HepG2 (cell line): ENCODE measurements around the gene APC2. TPM values are rescaled to one million over a fixed set of nuclear protein-coding genes. Genes with fewer than 3 reads are reported as not detected.

ENCODE experiments used
- CREB1 ChIP-seq, 2 experiments: fragments of 450-650 bp in 1 of 2; IDR thresholded peaks; 2 replicates each; pipeline ENCODE4 v1.6.1; 2016 to 2017; ENCODE audit warnings: control low read depth in 1 of 2, mild to moderate bottlenecking in 1 of 2, missing compliant biosample characterization in 1 of 2, missing genetic modification characterization in 1 of 2
- CREB3 ChIP-seq: sonication (generic); formaldehyde crosslinking; IDR thresholded peaks from 2 replicates; pipeline ENCODE4 v1.5.0; 2020; ENCODE audit warnings: missing genetic modification reagents
- GLI4 ChIP-seq: sonication (generic); formaldehyde crosslinking; IDR thresholded peaks from 2 replicates; pipeline ENCODE4 v1.5.1; 2020; ENCODE audit warnings: missing genetic modification reagents, mild to moderate bottlenecking, moderate library complexity, borderline replicate concordance
- IRF2 ChIP-seq: IDR thresholded peaks from 2 replicates; pipeline ENCODE4 v1.6.1; 2018; ENCODE audit warnings: missing genetic modification reagents, missing compliant biosample characterization
- MED13 ChIP-seq: sonication (generic); formaldehyde crosslinking; IDR thresholded peaks from 2 replicates; pipeline ENCODE4 v1.5.0; 2020; ENCODE audit warnings: missing genetic modification reagents
- NFATC3 ChIP-seq: sonication (generic); formaldehyde crosslinking; IDR thresholded peaks from 2 replicates; pipeline ENCODE4 v1.5.1; 2020; ENCODE audit warnings: mild to moderate bottlenecking, missing genetic modification reagents
- NFE2L2 ChIP-seq: fragments of 150-350 bp; IDR thresholded peaks from 2 replicates; pipeline ENCODE4 v1.6.1; 2014; ENCODE audit warnings: low read length
- RFX3 ChIP-seq: IDR thresholded peaks from 2 replicates; pipeline ENCODE4 v1.6.1; 2016; ENCODE audit warnings: missing biosample characterization, missing genetic modification reagents
- SAFB2 ChIP-seq: sonication (generic); formaldehyde crosslinking; IDR thresholded peaks from 2 replicates; pipeline ENCODE4 v1.5.1; 2020; ENCODE audit warnings: missing genetic modification reagents, low read depth, mild to moderate bottlenecking, borderline replicate concordance
- TCF12 ChIP-seq, 2 experiments: fragments of 450-650 bp in 1 of 2; sonication (generic) in 1 of 2; formaldehyde crosslinking in 1 of 2; IDR thresholded peaks; 2 replicates each; pipeline versions ENCODE4 v1.6.1 to v1.8.0; 2017 to 2022; ENCODE audit warnings: antibody characterized with exemption in 1 of 2, mild to moderate bottlenecking in 1 of 2, missing genetic modification reagents in 1 of 2, moderate library complexity in 1 of 2
- ZFP82 ChIP-seq: sonication (generic); formaldehyde crosslinking; IDR thresholded peaks from 2 replicates; pipeline ENCODE4 v1.5.1; 2020; ENCODE audit warnings: mild to moderate bottlenecking, missing genetic modification reagents, borderline replicate concordance
- ZNF142 ChIP-seq: sonication (generic); formaldehyde crosslinking; IDR thresholded peaks from 2 replicates; pipeline ENCODE4 v1.4.0; 2020; ENCODE audit warnings: missing genetic modification reagents
- ZNF30 ChIP-seq: sonication (generic); formaldehyde crosslinking; IDR thresholded peaks from 2 replicates; pipeline ENCODE4 v1.5.0; 2020; ENCODE audit warnings: mild to moderate bottlenecking, missing genetic modification reagents
- ZNF512B ChIP-seq: sonication (generic); formaldehyde crosslinking; IDR thresholded peaks from 2 replicates; pipeline ENCODE4 v1.5.1; 2020; ENCODE audit warnings: missing genetic modification reagents, mild to moderate bottlenecking, borderline replicate concordance
- polyA plus RNA-seq, 8 experiments: library from polyadenylated mRNA; depleted of rRNA in 3 of 8; stranded (reverse) in 7 of 8; unstranded in 1 of 8; fragments of >200 nt; fragmentation: Illumina TruSeq in 4 of 8; extraction: Trizol in 4 of 8; gene quantifications; 2 replicates each; pipeline versions ENCODE4 v1.2.1 to v1.2.3, GENCODE V29; 2011 to 2016; ENCODE audit warnings: low read depth in 4 of 8, missing spikeins in 1 of 8, mixed read lengths in 1 of 8; ENCODE audit not compliant: insufficient read depth in 1 of 8
- total RNA-seq, 5 experiments: library from RNA; depleted of rRNA; stranded (reverse); fragments of >200 nt; fragmentation: Illumina TruSeq; extraction: Trizol; gene quantifications; 2 replicates each; pipeline ENCODE4 v1.2.3, GENCODE V29; 2016; ENCODE audit warnings: low read depth in 1 of 5
- TF ChIP-seq, protein P1 (sequence below): sonication (generic); formaldehyde crosslinking; IDR thresholded peaks from 2 replicates; pipeline ENCODE4 v1.9.0; 2021; ENCODE audit warnings: missing genetic modification reagents, borderline replicate concordance
- TF ChIP-seq, protein P2 (sequence below), 2 experiments: fragments of 450-650 bp in 1 of 2; sonication (generic) in 1 of 2; formaldehyde crosslinking; IDR thresholded peaks; 2 replicates each; pipeline versions ENCODE4 v1.5.0 to v1.8.0; 2020 to 2022; ENCODE audit warnings: mild to moderate bottlenecking in 1 of 2, missing genetic modification reagents in 1 of 2

APC2 gene
- total and polyA plus RNA-seq, 2 of the 13 experiments (the other 11 are each of a cell fraction or from before 2014, with no cell fraction given): 0.08 to 0.22 TPM

DNA sequence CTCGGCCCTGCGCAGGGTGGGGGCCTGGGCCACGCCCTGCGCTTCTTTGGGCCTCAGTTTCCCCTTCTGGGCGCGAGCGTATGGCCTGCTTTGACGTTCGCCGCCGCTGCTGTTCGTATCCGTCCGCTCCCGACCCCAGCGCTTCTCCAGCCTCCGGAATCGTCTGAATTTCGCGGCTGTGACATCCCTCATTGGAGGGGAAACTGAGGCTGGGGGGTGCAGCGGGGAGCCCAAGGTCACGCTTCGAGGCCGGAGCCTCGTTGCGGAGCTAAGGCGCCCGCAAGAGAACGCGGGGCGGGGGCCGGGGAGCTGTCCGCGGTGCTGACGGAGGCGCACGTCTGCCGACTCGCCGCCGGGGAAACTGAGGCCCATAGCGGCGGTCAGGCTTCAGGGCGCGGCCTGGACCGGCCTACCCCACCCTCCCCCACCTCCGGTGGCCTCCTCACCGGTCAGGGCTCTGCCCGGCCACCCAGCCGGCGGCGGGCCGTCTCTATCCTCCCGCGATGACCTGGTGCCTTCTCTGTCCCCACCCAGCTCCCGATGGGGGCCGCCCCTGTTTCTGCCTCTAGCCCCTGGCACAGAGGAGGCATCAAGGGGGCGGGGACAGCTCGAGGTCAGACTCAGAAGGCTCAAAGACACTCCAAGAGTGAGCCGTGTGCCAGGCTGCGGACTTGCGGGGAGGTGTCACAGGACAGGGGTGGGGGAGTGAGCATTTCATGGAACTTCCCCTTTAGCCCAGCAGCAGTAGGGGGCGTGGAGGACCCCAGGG, 3.0 kb upstream of the APC2 start (continued):
- TF ChIP-seq NFATC3 (CRISPR knock-in tag) (no peak), ZFP82 (CRISPR knock-in tag) (no peak), MED13 (CRISPR knock-in tag) (no peak), CREB1 (IDR thresholded peaks at IDR 0.05) (no peak), CREB1 (CRISPR knock-in tag; IDR thresholded peaks at IDR 0.05) (no peak), GLI4 (CRISPR knock-in tag) (no peak), SAFB2 (CRISPR knock-in tag) (no peak), RFX3 (CRISPR knock-in tag) (no peak), IRF2 (CRISPR knock-in tag) (no peak), ZNF30 (no peak), ZNF512B (no peak), CREB3 (no peak), ZNF142 (no peak), TCF12 (IDR thresholded peaks at IDR 0.05) (no peak), TCF12 (CRISPR knock-in tag; IDR thresholded peaks at IDR 0.05) (no peak), NFE2L2 (no peak)
- TF ChIP-seq, protein P1, sequence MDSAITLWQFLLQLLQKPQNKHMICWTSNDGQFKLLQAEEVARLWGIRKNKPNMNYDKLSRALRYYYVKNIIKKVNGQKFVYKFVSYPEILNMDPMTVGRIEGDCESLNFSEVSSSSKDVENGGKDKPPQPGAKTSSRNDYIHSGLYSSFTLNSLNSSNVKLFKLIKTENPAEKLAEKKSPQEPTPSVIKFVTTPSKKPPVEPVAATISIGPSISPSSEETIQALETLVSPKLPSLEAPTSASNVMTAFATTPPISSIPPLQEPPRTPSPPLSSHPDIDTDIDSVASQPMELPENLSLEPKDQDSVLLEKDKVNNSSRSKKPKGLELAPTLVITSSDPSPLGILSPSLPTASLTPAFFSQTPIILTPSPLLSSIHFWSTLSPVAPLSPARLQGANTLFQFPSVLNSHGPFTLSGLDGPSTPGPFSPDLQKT: no peak
- TF ChIP-seq, protein P2, sequence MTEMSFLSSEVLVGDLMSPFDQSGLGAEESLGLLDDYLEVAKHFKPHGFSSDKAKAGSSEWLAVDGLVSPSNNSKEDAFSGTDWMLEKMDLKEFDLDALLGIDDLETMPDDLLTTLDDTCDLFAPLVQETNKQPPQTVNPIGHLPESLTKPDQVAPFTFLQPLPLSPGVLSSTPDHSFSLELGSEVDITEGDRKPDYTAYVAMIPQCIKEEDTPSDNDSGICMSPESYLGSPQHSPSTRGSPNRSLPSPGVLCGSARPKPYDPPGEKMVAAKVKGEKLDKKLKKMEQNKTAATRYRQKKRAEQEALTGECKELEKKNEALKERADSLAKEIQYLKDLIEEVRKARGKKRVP (CRISPR knock-in tag; IDR thresholded peaks at IDR 0.05): no peak
